MCF 10A (cell line): ENCODE data around the gene MYO5A. TPM values are rescaled to one million over a fixed set of nuclear protein-coding genes. Genes with fewer than 3 reads are reported as not detected.

ENCODE experiments used
- BruUV-seq: library from RNA; stranded (reverse); fragments of 400-500 nt; replicated peaks from 2 replicates; lab custom pipeline; 2021; lab: Mats Ljungman, UMichigan
- CTCF ChIA-PET: fragments of 300-600 bp; sonication (Branson Sonifier 250); formaldehyde crosslinking; extraction: SDS; loops from one replicate; lab custom pipeline; 2021; ENCODE audit warnings: antibody characterized with exemption, inconsistent platforms; lab: Yijun Ruan, JAX
- POLR2A ChIA-PET: fragments of 300-600, 350-650 bp; sonication (Branson Sonifier 250); formaldehyde crosslinking; extraction: SDS; loops from one replicate; lab custom pipeline; 2020; ENCODE audit warnings: antibody characterized with exemption, inconsistent platforms; lab: Yijun Ruan, JAX
- DNase-seq: peaks from one replicate; pipeline ENCODE4 v3.0.0-alpha.2; 2018; ENCODE audit not compliant: unreplicated experiment
- H3K27ac Mint-ChIP-seq: one replicate; pipeline ENCODE4 v1.8.0; 2022; ENCODE audit warnings: mild to moderate bottlenecking, low read depth, mixed read lengths; ENCODE audit not compliant: unreplicated experiment
- H3K27me3 Mint-ChIP-seq: one replicate; pipeline ENCODE4 v1.8.0; 2022; ENCODE audit warnings: mixed read lengths; ENCODE audit not compliant: insufficient read depth, unreplicated experiment
- H3K36me3 Mint-ChIP-seq: one replicate; pipeline ENCODE4 v1.8.0; 2022; ENCODE audit warnings: mild to moderate bottlenecking, moderate library complexity, mixed read lengths; ENCODE audit not compliant: insufficient read depth, unreplicated experiment
- H3K4me1 Mint-ChIP-seq: one replicate; pipeline ENCODE4 v1.8.0; 2022; ENCODE audit warnings: mixed read lengths; ENCODE audit not compliant: insufficient read depth, unreplicated experiment
- H3K4me3 Mint-ChIP-seq: one replicate; pipeline ENCODE4 v1.8.0; 2022; ENCODE audit warnings: mild to moderate bottlenecking, moderate library complexity, mixed read lengths; ENCODE audit not compliant: unreplicated experiment
- H3K9me3 Mint-ChIP-seq: one replicate; pipeline ENCODE4 v1.8.0; 2022; ENCODE audit warnings: mixed read lengths; ENCODE audit not compliant: unreplicated experiment
- intact Hi-C: fragments of 100-400 bp; cut with micrococcal nuclease; formaldehyde crosslinking; loops from 2 replicates; pipeline ENCODE4 v1.14.1; 2022
- total RNA-seq: library from RNA; stranded (reverse); gene quantifications from 2 replicates; pipeline ENCODE4 v1.2.3, GENCODE V29; 2022
- TF ChIP-seq, protein P1 (sequence below): fragments of 200-600 bp; IDR thresholded peaks from one replicate; pipeline ENCODE4 v1.8.0; 2022; ENCODE audit warnings: antibody characterized with exemption, mild to moderate bottlenecking; ENCODE audit not compliant: unreplicated experiment

MYO5A gene
- total RNA-seq, 1 experiment from 2014 or later: 28.9 TPM

DNA sequence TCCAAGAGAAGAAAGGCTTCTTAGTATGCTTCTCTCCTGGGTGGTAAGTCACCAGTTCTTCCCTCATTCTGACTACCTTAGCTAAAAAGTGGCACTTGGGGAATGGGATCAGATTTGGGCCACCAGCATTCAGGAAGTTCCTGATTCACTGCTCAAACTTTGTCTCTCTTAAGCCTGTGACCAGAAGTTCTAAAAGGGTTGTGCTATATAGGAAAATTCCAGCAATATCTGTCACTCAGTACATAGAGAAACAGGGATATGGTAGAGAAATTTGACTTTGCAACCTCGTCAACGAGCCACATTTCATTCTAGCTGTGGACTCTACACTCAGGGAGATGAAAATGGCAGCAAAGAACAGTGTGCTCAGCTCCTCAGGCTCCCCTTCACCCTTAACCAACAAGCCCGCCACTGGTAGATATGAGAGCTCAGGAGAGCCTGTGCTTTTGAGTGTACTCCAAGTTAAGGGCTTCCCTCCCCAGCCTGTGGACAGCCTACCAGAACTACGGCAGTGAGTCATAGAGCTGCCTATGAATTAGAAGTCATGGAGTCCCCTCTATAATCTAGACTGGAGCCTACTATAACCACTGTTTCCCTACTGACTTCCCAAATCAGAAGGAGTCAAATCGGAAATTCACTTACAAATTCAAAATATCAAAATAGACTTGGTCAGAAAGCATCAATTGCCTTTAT lies 180.5 kb downstream of the MYO5A start:
- intact Hi-C loops: no loop called here
- no peaks in the 10 kb centered on the region for H3K4me1 Mint-ChIP-seq
- BruUV-seq: no TSS peak
- peaks cover 42% of the 10 kb centered on the region for H3K36me3 Mint-ChIP-seq
- H3K27me3 Mint-ChIP-seq: no peaks in the 10 kb centered on the region
- CTCF ChIA-PET: interaction anchor here (0.6 to 0.8 kb wide), 2 partner anchors 24 to 65 kb away, joined by 3 to 6 read pairs; no protein-coding TSS in a partner anchor
- no peak overlapping the region for H3K4me3 Mint-ChIP-seq
- TF ChIP-seq, protein P1, sequence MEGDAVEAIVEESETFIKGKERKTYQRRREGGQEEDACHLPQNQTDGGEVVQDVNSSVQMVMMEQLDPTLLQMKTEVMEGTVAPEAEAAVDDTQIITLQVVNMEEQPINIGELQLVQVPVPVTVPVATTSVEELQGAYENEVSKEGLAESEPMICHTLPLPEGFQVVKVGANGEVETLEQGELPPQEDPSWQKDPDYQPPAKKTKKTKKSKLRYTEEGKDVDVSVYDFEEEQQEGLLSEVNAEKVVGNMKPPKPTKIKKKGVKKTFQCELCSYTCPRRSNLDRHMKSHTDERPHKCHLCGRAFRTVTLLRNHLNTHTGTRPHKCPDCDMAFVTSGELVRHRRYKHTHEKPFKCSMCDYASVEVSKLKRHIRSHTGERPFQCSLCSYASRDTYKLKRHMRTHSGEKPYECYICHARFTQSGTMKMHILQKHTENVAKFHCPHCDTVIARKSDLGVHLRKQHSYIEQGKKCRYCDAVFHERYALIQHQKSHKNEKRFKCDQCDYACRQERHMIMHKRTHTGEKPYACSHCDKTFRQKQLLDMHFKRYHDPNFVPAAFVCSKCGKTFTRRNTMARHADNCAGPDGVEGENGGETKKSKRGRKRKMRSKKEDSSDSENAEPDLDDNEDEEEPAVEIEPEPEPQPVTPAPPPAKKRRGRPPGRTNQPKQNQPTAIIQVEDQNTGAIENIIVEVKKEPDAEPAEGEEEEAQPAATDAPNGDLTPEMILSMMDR: no peak
- POLR2A ChIA-PET: interaction anchor here (0.5 to 0.7 kb wide), 2 partner anchors 36 to 166 kb away, joined by 3 read pairs; no protein-coding TSS in a partner anchor
- no peaks in the 10 kb centered on the region for H3K9me3 Mint-ChIP-seq
- H3K27ac Mint-ChIP-seq: no peak overlapping the region
- DNase-seq: no peak

DNA sequence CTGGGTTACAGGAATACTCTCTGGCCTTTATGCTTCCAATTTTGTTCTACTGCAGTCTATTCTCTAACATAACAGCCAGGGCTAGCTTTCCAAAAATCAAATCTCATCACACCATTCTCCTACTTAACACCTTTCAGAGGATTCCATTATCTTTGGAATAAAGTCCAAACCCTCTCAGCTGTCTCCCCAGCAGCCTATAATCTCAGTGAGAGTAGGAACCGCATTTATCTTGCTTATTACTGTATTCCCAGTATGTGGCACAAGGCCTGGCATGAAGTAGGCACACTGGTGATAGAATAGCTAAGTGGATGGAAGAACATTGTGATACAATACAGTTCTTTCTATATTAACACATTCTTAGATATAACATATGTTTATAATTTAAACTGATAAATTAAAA lies 184.1 kb downstream of the MYO5A start:
- no TSS peak for BruUV-seq
- H3K4me3 Mint-ChIP-seq: no peak overlapping the region
- ChIA-PET POLR2A (no interaction called here), CTCF (no interaction called here)
- H3K36me3 Mint-ChIP-seq: peaks cover 18% of the 10 kb centered on the region
- intact Hi-C loops: no loop called here
- no peaks in the 10 kb centered on the region for H3K27me3 Mint-ChIP-seq
- H3K9me3 Mint-ChIP-seq: no peaks in the 10 kb centered on the region
- no peak overlapping the region for H3K27ac Mint-ChIP-seq
- TF ChIP-seq, protein P1: no peak
- no peak for DNase-seq
- H3K4me1 Mint-ChIP-seq: no peaks in the 10 kb centered on the region

- Mint-ChIP-seq H3K9me3 (no peaks in the 10 kb centered on the region), H3K27me3 (no peaks in the 10 kb centered on the region), H3K4me1 (no peaks in the 10 kb centered on the region), H3K4me3 (no peak overlapping the region), H3K27ac (no peak overlapping the region), H3K36me3 (peaks cover 13% of the 10 kb centered on the region)
- no TSS peak for BruUV-seq
- CTCF ChIA-PET: interaction anchor here (0.9 kb wide), 1 partner anchor 11 kb away, joined by 3 read pairs; no protein-coding TSS in a partner anchor
- DNase-seq: no peak
- TF ChIP-seq, protein P1: no peak
- POLR2A ChIA-PET: interaction anchor here (1.1 to 1.2 kb wide), 2 partner anchors 10 to 22 kb away, joined by 4 read pairs; no protein-coding TSS in a partner anchor
- intact Hi-C loops: no loop called here
These were observed 184.8 kb downstream of the MYO5A start for GRCh38 chr15:52343831-52344230.

DNA sequence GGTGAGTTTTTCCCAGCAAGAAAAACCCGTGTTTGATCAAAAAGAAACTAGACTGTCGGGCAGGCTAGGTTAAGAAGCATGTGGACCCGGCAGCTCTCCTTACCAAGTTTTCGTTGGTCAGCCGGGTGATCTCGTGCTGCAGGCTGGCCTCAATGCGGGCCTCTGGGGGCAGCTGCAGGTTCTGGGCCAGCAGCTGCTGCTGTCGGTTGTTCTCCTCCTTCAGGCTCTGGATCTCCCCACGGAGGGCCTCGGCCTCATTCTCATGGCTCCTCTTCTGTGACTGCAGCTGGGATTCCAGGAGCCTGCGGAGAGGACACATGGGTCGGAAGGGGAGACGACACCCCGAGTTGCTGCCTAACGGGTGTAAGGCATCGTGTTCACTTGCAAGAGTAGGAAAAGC lies 188.6 kb downstream of the MYO5A start:
- BruUV-seq: no TSS peak
- no peaks in the 10 kb centered on the region for H3K27me3 Mint-ChIP-seq
- H3K27ac Mint-ChIP-seq: no peak overlapping the region
- CTCF ChIA-PET: interaction anchor here (0.7 kb wide), 1 partner anchor 124 kb away, joined by 4 read pairs; no protein-coding TSS in a partner anchor
- POLR2A ChIA-PET: interaction anchor here (0.7 to 1.1 kb wide), 2 partner anchors 11 to 30 kb away, joined by 3 to 4 read pairs; no protein-coding TSS in a partner anchor
- no peaks in the 10 kb centered on the region for H3K9me3 Mint-ChIP-seq
- no peak overlapping the region for H3K4me3 Mint-ChIP-seq
- peaks cover 6% of the 10 kb centered on the region for H3K36me3 Mint-ChIP-seq
- intact Hi-C loops: no loop called here
- no peak for DNase-seq
- TF ChIP-seq, protein P1: no peak
- H3K4me1 Mint-ChIP-seq: peaks cover 12% of the 10 kb centered on the region
